GM12878 (cell line): ENCODE results near the gene APOA5. TPM values are rescaled to one million over a fixed set of nuclear protein-coding genes. Genes with fewer than 3 reads are reported as not detected.

Experiments
- ATAC-seq: fragments of 200-7000 bp; cut with Tn5 transposase; 3 replicates; pipeline ENCODE4 v1.9.1; 2020; ENCODE audit warnings: mild to moderate bottlenecking, moderate library complexity
- BruUV-seq: library from RNA; stranded (reverse); fragments of 400-500 nt; replicated peaks from 2 replicates; lab custom pipeline; 2021; lab: Mats Ljungman, UMichigan
- CTCF ChIA-PET: fragments of 300-600 bp; sonication (Branson Sonifier 250); formaldehyde crosslinking; extraction: SDS; loops from one replicate; lab custom pipeline; 2021; ENCODE audit warnings: inconsistent platforms; lab: Yijun Ruan, JAX
- POLR2A ChIA-PET: fragments of 350-600 bp; formaldehyde crosslinking; extraction: SDS; loops from one replicate; lab custom pipeline; 2021; ENCODE audit warnings: inconsistent platforms; lab: Charles Lee
- RAD21 ChIA-PET: fragments of 300-600 bp; sonication (Branson Sonifier 250); formaldehyde crosslinking; loops from one replicate; lab custom pipeline; 2023; ENCODE audit warnings: antibody characterized with exemption; ENCODE audit not compliant: unreplicated experiment; lab: Charles Lee
- SMC1A ChIA-PET: fragments of 300-600 bp; sonication (Branson Sonifier 250); formaldehyde crosslinking; loops from one replicate; lab custom pipeline; 2023; ENCODE audit not compliant: unreplicated experiment, uncharacterized antibody; lab: Charles Lee
- DNase-seq: peaks from one replicate; pipeline ENCODE4 v3.0.0-alpha.2; 2011; ENCODE audit warnings: low read depth, low spot score
- FAIRE-seq: peaks from 3 replicates; lab custom pipeline; 2011; peaks lifted over from hg19 to GRCh38; lab: Jason Lieb, UNC
- H2AFZ ChIP-seq: 2 replicates; pipeline ENCODE4 v1.6.0; 2011; ENCODE audit warnings: low read depth, low read length, control low read depth; ENCODE audit not compliant: control insufficient read depth
- H3K27ac ChIP-seq: 2 replicates; pipeline ENCODE4 v1.5.1; 2011; ENCODE audit warnings: control low read depth; ENCODE audit not compliant: control insufficient read depth, insufficient read depth
- H3K27me3 ChIP-seq, 2 experiments: replicated peaks in 1 of 2; 2 replicates each; pipeline versions ENCODE4 v1.6.0 to v1.6.1; 2011; ENCODE audit warnings: low read length in 1 of 2; ENCODE audit not compliant: control insufficient read depth in 2 of 2, insufficient read depth in 2 of 2
- H3K36me3 ChIP-seq, 2 experiments: 2 replicates each; pipeline ENCODE4 v1.5.1; 2011; ENCODE audit warnings: low read length in 1 of 2; ENCODE audit not compliant: control insufficient read depth in 2 of 2, insufficient read depth in 2 of 2
- H3K4me1 ChIP-seq: 2 replicates; pipeline ENCODE4 v1.6.1; 2011; ENCODE audit warnings: mild to moderate bottlenecking, low read length, moderate library complexity, mixed read lengths; ENCODE audit not compliant: control insufficient read depth, insufficient read depth
- H3K4me2 ChIP-seq: 2 replicates; pipeline ENCODE4 v1.6.0; 2011; ENCODE audit warnings: control low read depth; ENCODE audit not compliant: control insufficient read depth, insufficient read depth
- H3K4me3 ChIP-seq: fragments of 200-600 bp; sonication (generic); 2 replicates; pipeline ENCODE4 v1.5.1; 2016
- H3K79me2 ChIP-seq: 2 replicates; pipeline ENCODE4 v1.6.0; 2011; ENCODE audit warnings: low read length; ENCODE audit not compliant: control insufficient read depth, insufficient read depth
- H3K9ac ChIP-seq: 2 replicates; pipeline ENCODE4 v1.8.0; 2011; ENCODE audit warnings: low read length, control low read depth, mixed read lengths; ENCODE audit not compliant: control insufficient read depth, insufficient read depth
- H3K9me3 ChIP-seq: replicated peaks from 3 replicates; pipeline ENCODE4 v1.5.1; 2011; ENCODE audit warnings: mild to moderate bottlenecking, low read length; ENCODE audit not compliant: control insufficient read depth, insufficient read depth
- H4K20me1 ChIP-seq: 2 replicates; pipeline ENCODE4 v1.6.0; 2011; ENCODE audit not compliant: control insufficient read depth, insufficient read depth
- CHD2 ChIP-seq: IDR thresholded peaks from 2 replicates; pipeline ENCODE4 v1.6.1; 2011; ENCODE audit warnings: low read depth, low read length, improper control_type of control experiment, borderline replicate concordance
- FOXK2 ChIP-seq: fragments of 450-650 bp; IDR thresholded peaks from 2 replicates; pipeline ENCODE4 v1.6.1; 2017; ENCODE audit warnings: mild to moderate bottlenecking, moderate library complexity
- MXI1 ChIP-seq: fragments of 150-350 bp; IDR thresholded peaks from 2 replicates; pipeline ENCODE4 v1.6.1; 2011; ENCODE audit warnings: low read depth, mild to moderate bottlenecking, inconsistent platforms, low read length, improper control_type of control experiment
- NRF1 ChIP-seq: conservative IDR thresholded peaks from 2 replicates; pipeline ENCODE4 v1.6.1; 2011; ENCODE audit warnings: mild to moderate bottlenecking, low read depth, low read length, improper control_type of control experiment
- RUNX3 ChIP-seq: IDR thresholded peaks from 2 replicates; pipeline ENCODE4 v1.6.1; 2012; ENCODE audit warnings: low read length, inconsistent platforms
- SREBF2 ChIP-seq: IDR thresholded peaks from 2 replicates; pipeline ENCODE4 v1.6.1; 2012; ENCODE audit warnings: mild to moderate bottlenecking, low read length
- SRF ChIP-seq, 2 experiments: IDR thresholded peaks; 2 replicates each; pipeline ENCODE4 v1.6.1; 2011; ENCODE audit warnings: low read depth in 2 of 2, low read length in 2 of 2, mild to moderate bottlenecking in 1 of 2, moderate library complexity in 1 of 2
- ZNF274 ChIP-seq: IDR thresholded peaks from one replicate; pipeline ENCODE4 v1.8.0; 2011; ENCODE audit not compliant: insufficient read length, insufficient read depth
- WGBS: methylation state at CpG from one replicate; pipeline ENCODE4 v1.1.6; 2016; ENCODE audit warnings: low lambda C conversion rate; ENCODE audit not compliant: insufficient replicate concordance, insufficient coverage; ENCODE audit errors: missing lambda C conversion rate; 5-methylcytosine and 5-hydroxymethylcytosine counted together
- in situ Hi-C: fragments of 300-500 bp; cut with MboI; formaldehyde crosslinking; loops from 9 replicates; pipeline ENCODE4 v1.14.3; 2018; ENCODE audit warnings: mixed read lengths
- intact Hi-C: fragments of 100-400 bp; cut with micrococcal nuclease; formaldehyde crosslinking; loops from one replicate; pipeline ENCODE4 v1.14.2; 2022; ENCODE audit not compliant: unreplicated experiment
- polyA plus RNA-seq, 11 experiments: library from polyadenylated mRNA; depleted of rRNA in 4 of 11; unstranded in 6 of 11; stranded (reverse) in 5 of 11; fragments of >200 nt; fragmentation: Nextera tagmentation in 4 of 11; fragmentation: Illumina TruSeq in 1 of 11; extraction: Ambion mirVana in 4 of 11; extraction: Trizol in 1 of 11; gene quantifications; 1 replicate in 1 of 11; 2 replicates in 10 of 11; pipeline versions ENCODE4 v1.2.1 to v1.2.3, GENCODE V29; 2011 to 2016; ENCODE audit warnings: inconsistent platforms in 2 of 11, missing spikeins in 2 of 11, low read depth in 1 of 11
- total RNA-seq, 4 experiments: library from RNA; depleted of rRNA in 3 of 4; stranded (reverse); fragments of >200 nt in 3 of 4; fragmentation: Illumina TruSeq in 1 of 4; extraction: Trizol in 1 of 4; gene quantifications; 2 replicates each; pipeline versions ENCODE4 v1.2.1 to v1.2.3, GENCODE V29; 2013 to 2021
- TF ChIP-seq, protein P1 (sequence below): IDR thresholded peaks from 2 replicates; pipeline ENCODE4 v1.6.1; 2012; ENCODE audit warnings: low read depth, low read length, improper control_type of control experiment

The APOA5 gene
- total and polyA plus RNA-seq, 10 of the 15 experiments (the other 5 are each of a cell fraction or from before 2014, with no cell fraction given) = 0.15 TPM; not detected in 9

GRCh38 chr11:116821050-116821918 lies 29.6 kb upstream of the APOA5 start:
- Histone ChIP-seq H3K27me3 (no peaks in the 10 kb centered on the region), H3K4me1 (no peaks in the 10 kb centered on the region), H2AFZ (no peak overlapping the region), H3K4me3 (no peak overlapping the region), H3K9me3 (no peaks in the 10 kb centered on the region), H4K20me1 (no peaks in the 10 kb centered on the region), H3K9ac (no peak overlapping the region), H3K27ac (no peak overlapping the region), H3K4me2 (no peak overlapping the region), H3K79me2 (no peaks in the 10 kb centered on the region), H3K36me3 (no peaks in the 10 kb centered on the region)
- DNase-seq (no peak), FAIRE-seq (no peak), ATAC-seq (no peak)
- POLR2A ChIA-PET = interaction anchor here (1.0 kb wide), 1 partner anchor 10 kb away, joined by 3 read pairs; no protein-coding TSS in a partner anchor
- in situ Hi-C loops = no loop called here
- no TSS peak for BruUV-seq
- 65% methylated on average over 51 of the region's 51 CpGs for WGBS
- RAD21 ChIA-PET = interaction anchor here (1.0 kb wide), 2 partner anchors 16 to 30 kb away, joined by 3 read pairs; partner anchors contain the start of genes APOA1 and APOA5
- CTCF ChIA-PET = interaction anchor here (0.5 to 3.2 kb wide), 3 partner anchors 14 to 313 kb away, joined by 4 to 17 read pairs (median 10); partner anchors contain the start of gene APOA5
- intact Hi-C loops = no loop called here
- TF ChIP-seq CHD2 = no peak
- TF ChIP-seq RUNX3 = no peak
- no peak for TF ChIP-seq NRF1
- TF ChIP-seq SRF (IDR thresholded peaks at IDR 0.05; ENCODE audit: low read depth in 2 of 2, low read length in 2 of 2) = no peak
- TF ChIP-seq ZNF274 = no peak
- TF ChIP-seq FOXK2 = no peak
- TF ChIP-seq, protein P1, sequence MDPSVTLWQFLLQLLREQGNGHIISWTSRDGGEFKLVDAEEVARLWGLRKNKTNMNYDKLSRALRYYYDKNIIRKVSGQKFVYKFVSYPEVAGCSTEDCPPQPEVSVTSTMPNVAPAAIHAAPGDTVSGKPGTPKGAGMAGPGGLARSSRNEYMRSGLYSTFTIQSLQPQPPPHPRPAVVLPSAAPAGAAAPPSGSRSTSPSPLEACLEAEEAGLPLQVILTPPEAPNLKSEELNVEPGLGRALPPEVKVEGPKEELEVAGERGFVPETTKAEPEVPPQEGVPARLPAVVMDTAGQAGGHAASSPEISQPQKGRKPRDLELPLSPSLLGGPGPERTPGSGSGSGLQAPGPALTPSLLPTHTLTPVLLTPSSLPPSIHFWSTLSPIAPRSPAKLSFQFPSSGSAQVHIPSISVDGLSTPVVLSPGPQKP = no peak
- TF ChIP-seq MXI1 = no peak
- no peak for TF ChIP-seq SREBF2
- SMC1A ChIA-PET = interaction anchor here (1.4 kb wide), 1 partner anchor 32 kb away, joined by 3 read pairs; no protein-coding TSS in a partner anchor
